ENCODE results near the gene TMIGD3.
"Not testable (repeated sequence)": the region's sequence is repeated elsewhere in the genome, so short reads cannot be mapped to it uniquely, and the experiment has no call there.

The TMIGD3 gene

GRCh38 chr1:111503585-111504060, at the start of gene TMIGD3, which contains the start of gene ADORA3:
Gene TMIGD3 (minus strand): TSS chr1:111503633. CDS start chr1:111503354, 279 bp downstream.
Gene ADORA3 (minus strand): TSS chr1:111503633. CDS start chr1:111503354, 279 bp downstream.
- DNase-seq (ENCODE audit: low read depth), result no peak

GRCh38 chr1:111553196-111553595, 49.8 kb upstream of the TMIGD3 start:
- no peak for DNase-seq (ENCODE audit: low read depth)

- no peak for DNase-seq (ENCODE audit: low read depth)
Measured at GRCh38 chr1:111552587-111552986, 49.2 kb upstream of the TMIGD3 start.

- no peak for DNase-seq (ENCODE audit: low read depth)
Measured at GRCh38 chr1:111551623-111552411, 48.4 kb upstream of the TMIGD3 start.

GRCh38 chr1:111547786-111548185, 44.4 kb upstream of the TMIGD3 start:
- not testable (repeated sequence) for DNase-seq (ENCODE audit: low read depth)

GRCh38 chr1:111542187-111542586, 38.8 kb upstream of the TMIGD3 start:
- DNase-seq (ENCODE audit: low read depth), result no peak

- DNase-seq (ENCODE audit: low read depth), result no peak
Measured at GRCh38 chr1:111541721-111542120, 38.3 kb upstream of the TMIGD3 start.

- no peak for DNase-seq (ENCODE audit: low read depth)
Measured at GRCh38 chr1:111540928-111541327, 37.5 kb upstream of the TMIGD3 start.

GRCh38 chr1:111538343-111539025, 35.1 kb upstream of the TMIGD3 start:
- no peak for DNase-seq (ENCODE audit: low read depth)

GRCh38 chr1:111535256-111536191, 32.1 kb upstream of the TMIGD3 start:
- no peak for DNase-seq (ENCODE audit: low read depth)

- no peak for DNase-seq (ENCODE audit: low read depth)
Measured at GRCh38 chr1:111520053-111520452, 16.6 kb upstream of the TMIGD3 start.

GRCh38 chr1:111517469-111518225, 14.2 kb upstream of the TMIGD3 start:
- peak; percentile 19 for DNase-seq (ENCODE audit: low read depth)

GRCh38 chr1:111516005-111516535, 12.6 kb upstream of the TMIGD3 start:
- no peak for DNase-seq (ENCODE audit: low read depth)

- peak; percentile 21 for DNase-seq (ENCODE audit: low read depth)
Measured at GRCh38 chr1:111515291-111516004, 12.0 kb upstream of the TMIGD3 start.

- no peak for DNase-seq (ENCODE audit: low read depth)
Measured at GRCh38 chr1:111513410-111514020, 10.1 kb upstream of the TMIGD3 start.

GRCh38 chr1:111512931-111513330, 9.5 kb upstream of the TMIGD3 start:
- no peak for DNase-seq (ENCODE audit: low read depth)

GRCh38 chr1:111512132-111512889, 8.9 kb upstream of the TMIGD3 start:
- DNase-seq (ENCODE audit: low read depth), result no peak

GRCh38 chr1:111511370-111511769, 7.9 kb upstream of the TMIGD3 start:
- no peak for DNase-seq (ENCODE audit: low read depth)

GRCh38 chr1:111509997-111510375, 6.6 kb upstream of the TMIGD3 start:
- DNase-seq (ENCODE audit: low read depth), result no peak
